IMR-90 (cell line): ENCODE data around the gene DISC1. TPM values are rescaled to one million over a fixed set of nuclear protein-coding genes. Genes with fewer than 3 reads are reported as not detected.
A peak's percentile ranks its signal among the peaks of the same experiment; 100 is the strongest.

Source experiments
- ATAC-seq: fragments of 200-7000 bp; cut with Tn5 transposase; 2 replicates; pipeline ENCODE4 v1.9.1; 2020; ENCODE audit warnings: low read depth, mild to moderate bottlenecking, moderate library complexity
- BruUV-seq: library from RNA; stranded (reverse); fragments of 400-500 nt; replicated peaks from 2 replicates; lab custom pipeline; 2021; lab: Mats Ljungman, UMichigan
- CTCF ChIA-PET: fragments of 300-600 bp; formaldehyde crosslinking; extraction: SDS; loops from one replicate; lab custom pipeline; 2021; ENCODE audit warnings: antibody characterized with exemption; lab: Yijun Ruan, JAX
- POLR2A ChIA-PET: fragments of 300-600 bp; sonication (Branson Sonifier 250); formaldehyde crosslinking; loops from one replicate; lab custom pipeline; 2022; ENCODE audit warnings: antibody characterized with exemption; ENCODE audit not compliant: unreplicated experiment; lab: Charles Lee
- DNase-seq: peaks from one replicate; pipeline ENCODE4 v3.0.0; 2013
- H2AFZ ChIP-seq: replicated peaks from 2 replicates; pipeline ENCODE3; 2013; ENCODE audit warnings: low read length, mild to moderate bottlenecking; ENCODE audit not compliant: poor library complexity
- H2AK5ac ChIP-seq: 2 replicates; pipeline ENCODE4 v1.6.1; 2013; ENCODE audit warnings: low read depth, low read length, inconsistent platforms
- H2AK9ac ChIP-seq: replicated peaks from 2 replicates; pipeline ENCODE3; 2013; ENCODE audit warnings: mild to moderate bottlenecking, low read depth, low read length, moderate library complexity; ENCODE audit not compliant: poor library complexity
- H2BK120ac ChIP-seq: 2 replicates; pipeline ENCODE4 v1.6.1; 2013; ENCODE audit warnings: low read depth, low read length, inconsistent platforms
- H2BK15ac ChIP-seq: 3 replicates; pipeline ENCODE4 v1.6.1; 2013; ENCODE audit warnings: low read depth, low read length, inconsistent platforms
- H2BK20ac ChIP-seq: 2 replicates; pipeline ENCODE4 v1.6.1; 2013; ENCODE audit warnings: low read depth, mild to moderate bottlenecking, inconsistent platforms, low read length, moderate library complexity
- H2BK5ac ChIP-seq: 2 replicates; pipeline ENCODE4 v1.6.1; 2013; ENCODE audit warnings: mild to moderate bottlenecking, low read depth, low read length, inconsistent platforms; ENCODE audit not compliant: poor library complexity, severe bottlenecking
- H3K14ac ChIP-seq: replicated peaks from 2 replicates; pipeline ENCODE4 v1.6.1; 2013; ENCODE audit warnings: low read depth, low read length, inconsistent platforms
- H3K18ac ChIP-seq: 2 replicates; pipeline ENCODE4 v1.6.1; 2013; ENCODE audit warnings: low read depth, low read length, control low read depth
- H3K23ac ChIP-seq: 2 replicates; pipeline ENCODE4 v1.6.1; 2013; ENCODE audit warnings: low read depth, low read length, inconsistent platforms
- H3K27ac ChIP-seq: 2 replicates; pipeline ENCODE4 v1.5.1; 2013; ENCODE audit warnings: mild to moderate bottlenecking, control low read depth, low read length; ENCODE audit not compliant: insufficient read depth
- H3K27me3 ChIP-seq: 2 replicates; pipeline ENCODE4 v1.6.1; 2013; ENCODE audit warnings: low read length; ENCODE audit not compliant: control insufficient read depth, insufficient read depth
- H3K36me3 ChIP-seq: 2 replicates; pipeline ENCODE4 v1.6.1; 2013; ENCODE audit warnings: low read length, mixed read lengths; ENCODE audit not compliant: control insufficient read depth, insufficient read depth
- H3K4ac ChIP-seq: 2 replicates; pipeline ENCODE4 v1.6.1; 2013; ENCODE audit warnings: low read depth, low read length, inconsistent platforms
- H3K4me1 ChIP-seq: 2 replicates; pipeline ENCODE4 v1.6.1; 2013; ENCODE audit warnings: low read length, mixed read lengths; ENCODE audit not compliant: control insufficient read depth, insufficient read depth
- H3K4me2 ChIP-seq: 2 replicates; pipeline ENCODE4 v1.6.1; 2013; ENCODE audit warnings: low read depth, mild to moderate bottlenecking, control low read depth, low read length, moderate library complexity
- H3K4me3 ChIP-seq: 2 replicates; pipeline ENCODE4 v1.5.1; 2013; ENCODE audit warnings: low read depth, mild to moderate bottlenecking, control low read depth, low read length, moderate library complexity; ENCODE audit not compliant: insufficient read depth
- H3K56ac ChIP-seq: 2 replicates; pipeline ENCODE4 v1.6.1; 2013; ENCODE audit warnings: low read length, inconsistent platforms; ENCODE audit not compliant: insufficient read depth; ENCODE audit errors: extremely low read depth
- H3K79me1 ChIP-seq, 2 experiments: 2 replicates each; pipeline ENCODE4 v1.6.1; 2013; ENCODE audit warnings: low read length in 2 of 2, inconsistent platforms in 1 of 2, low read depth in 1 of 2
- H3K9ac ChIP-seq: 2 replicates; pipeline ENCODE4 v1.6.1; 2013; ENCODE audit warnings: low read depth, low read length, control low read depth
- H3K9me1 ChIP-seq: 2 replicates; pipeline ENCODE4 v1.6.1; 2013; ENCODE audit warnings: low read length, inconsistent platforms; ENCODE audit not compliant: insufficient read depth
- H3K9me3 ChIP-seq: 2 replicates; pipeline ENCODE4 v1.6.1; 2013; ENCODE audit warnings: low read length; ENCODE audit not compliant: control insufficient read depth, insufficient read depth
- H4K20me1 ChIP-seq: 2 replicates; pipeline ENCODE4 v1.6.1; 2013; ENCODE audit warnings: low read length, inconsistent platforms; ENCODE audit not compliant: insufficient read depth
- H4K5ac ChIP-seq: 2 replicates; pipeline ENCODE4 v1.6.1; 2013; ENCODE audit warnings: mild to moderate bottlenecking, low read depth, low read length, control low read depth
- H4K8ac ChIP-seq, 2 experiments: 2 replicates each; pipeline ENCODE4 v1.6.1; 2013; ENCODE audit warnings: low read depth in 2 of 2, low read length in 2 of 2, control low read depth in 1 of 2, inconsistent platforms in 1 of 2
- H4K91ac ChIP-seq: 2 replicates; pipeline ENCODE4 v1.6.1; 2013; ENCODE audit warnings: low read depth, low read length, inconsistent platforms; ENCODE audit not compliant: insufficient read depth
- BHLHE40 ChIP-seq: fragments of 150-350 bp; IDR thresholded peaks from 2 replicates; pipeline ENCODE4 v1.6.1; 2016; ENCODE audit warnings: mild to moderate bottlenecking, low read depth, low read length
- CEBPB ChIP-seq: IDR thresholded peaks from 2 replicates; pipeline ENCODE4 v1.6.1; 2012; ENCODE audit warnings: low read depth, low read length, improper control_type of control experiment
- CHD1 ChIP-seq: IDR thresholded peaks from 2 replicates; pipeline ENCODE4 v1.6.1; 2012; ENCODE audit warnings: low read depth, low read length, improper control_type of control experiment
- CTCF ChIP-seq: conservative IDR thresholded peaks from 2 replicates; pipeline ENCODE4 v1.5.1; 2012; ENCODE audit warnings: mild to moderate bottlenecking, low read depth, low read length, improper control_type of control experiment
- ELK1 ChIP-seq: fragments of 150-350 bp; IDR thresholded peaks from 2 replicates; pipeline ENCODE4 v1.6.1; 2016; ENCODE audit warnings: low read depth, mild to moderate bottlenecking, low read length, moderate library complexity, borderline replicate concordance
- MAZ ChIP-seq: IDR thresholded peaks from 2 replicates; pipeline ENCODE4 v1.6.1; 2012; ENCODE audit warnings: low read depth, mild to moderate bottlenecking, low read length, improper control_type of control experiment, moderate library complexity, borderline replicate concordance
- MXI1 ChIP-seq: IDR thresholded peaks from 2 replicates; pipeline ENCODE4 v1.6.1; 2012; ENCODE audit warnings: low read depth, mild to moderate bottlenecking, low read length, moderate library complexity, borderline replicate concordance
- POLR2A ChIP-seq: IDR thresholded peaks from 2 replicates; pipeline ENCODE4 v1.6.1; 2012; ENCODE audit warnings: mild to moderate bottlenecking, low read depth, low read length
- RCOR1 ChIP-seq: IDR thresholded peaks from 2 replicates; pipeline ENCODE4 v1.6.1; 2012; ENCODE audit warnings: mild to moderate bottlenecking, low read length, improper control_type of control experiment; ENCODE audit not compliant: insufficient replicate concordance
- SMC3 ChIP-seq: fragments of 150-350 bp; IDR thresholded peaks from 2 replicates; pipeline ENCODE4 v1.6.1; 2016; ENCODE audit warnings: low read depth, mild to moderate bottlenecking, antibody characterized with exemption, low read length, moderate library complexity
- USF2 ChIP-seq: fragments of 150-350 bp; IDR thresholded peaks from 2 replicates; pipeline ENCODE4 v1.6.1; 2017; ENCODE audit warnings: mild to moderate bottlenecking, antibody characterized with exemption, low read length, low read depth
- WGBS, 2 experiments: methylation state at CpG; one replicate each; pipeline versions ENCODE4 v1.1.5 to v1.1.7; 2013; ENCODE audit warnings: missing lambda C conversion rate in 2 of 2; ENCODE audit not compliant: insufficient read length in 1 of 2; ENCODE audit errors: extremely low coverage in 2 of 2; 5-methylcytosine and 5-hydroxymethylcytosine counted together
- dilution Hi-C: fragments of 300-500 bp; cut with HindIII; formaldehyde crosslinking; loops from one replicate; pipeline ENCODE4 v1.14.3; 2018; ENCODE audit warnings: low sequenced_read_pairs; ENCODE audit not compliant: unreplicated experiment
- in situ Hi-C: fragments of 300-500 bp; cut with MboI; formaldehyde crosslinking; loops from 3 replicates; pipeline ENCODE4 v1.14.3; 2019; ENCODE audit warnings: low sequenced_read_pairs, inconsistent platforms, mixed read lengths
- intact Hi-C: fragments of 100-400 bp; cut with micrococcal nuclease; formaldehyde crosslinking; loops from 2 replicates; pipeline ENCODE4 v1.10.0; 2022
- polyA plus RNA-seq, 3 experiments: library from polyadenylated mRNA; depleted of rRNA; stranded (reverse); fragments of >200 nt; gene quantifications; 2 replicates each; pipeline ENCODE4 v1.2.3, GENCODE V29; 2012; ENCODE audit warnings: low replicate concordance in 1 of 3
- total RNA-seq: library from RNA; depleted of rRNA; stranded (reverse); fragments of >200 nt; gene quantifications from 2 replicates; pipeline ENCODE4 v1.2.3, GENCODE V29; 2012

Gene DISC1
- total and polyA plus RNA-seq, 2 of the 4 experiments (the other 2 are of a cell fraction) = 2.2 to 7.0 TPM

GRCh38 chr1:231841616-231842344, 215.2 kb downstream of the DISC1 start:
- Histone ChIP-seq H4K20me1 (no peaks in the 10 kb centered on the region), H3K27me3 (no peaks in the 10 kb centered on the region), H3K36me3 (no peaks in the 10 kb centered on the region), H2BK20ac (no peak overlapping the region), H3K27ac (no peak overlapping the region), H3K9me1 (peaks cover 19% of the 10 kb centered on the region), H3K4me2 (no peak overlapping the region), H3K14ac (no peak overlapping the region), H3K9me3 (no peaks in the 10 kb centered on the region), H2AK9ac (no peak overlapping the region), H4K91ac (no peak overlapping the region), H4K5ac (no peak overlapping the region), H3K23ac (no peak overlapping the region), H2BK120ac (peak overlapping the region; percentile 51; the same call in 1 of the 2 replicates), H3K9ac (no peak overlapping the region), H2BK15ac (no peak overlapping the region; the same call in 2 of the 3 replicates), H2BK5ac (no peak overlapping the region), H2AFZ (no peak overlapping the region), H3K79me1 (peaks cover 0 to 6% of the 10 kb centered on the region in 2 experiments; a peak in 1 of 4 replicates), H3K4me1 (peaks cover 9% of the 10 kb centered on the region), H3K56ac (no peak overlapping the region), H4K8ac (no peak overlapping the region), H3K4me3 (no peak overlapping the region), H2AK5ac (no peak overlapping the region), H3K18ac (no peak overlapping the region), H3K4ac (no peak overlapping the region)
- BruUV-seq = no TSS peak
- ChIA-PET POLR2A (no interaction called here), CTCF (interaction anchor here (0.7 kb wide), 1 partner anchor 844 kb away, joined by 3 read pairs; no protein-coding TSS in a partner anchor)
- TF ChIP-seq POLR2A = no peak
- no peak for TF ChIP-seq BHLHE40
- no peak for TF ChIP-seq RCOR1
- TF ChIP-seq CEBPB = no peak
- TF ChIP-seq USF2 = no peak
- no peak for TF ChIP-seq CTCF
- no peak for TF ChIP-seq MXI1
- TF ChIP-seq CHD1 = no peak
- no peak for TF ChIP-seq MAZ
- TF ChIP-seq ELK1 = no peak
- TF ChIP-seq SMC3 = no peak
- in situ Hi-C loops = no loop called here
- dilution Hi-C loops = no loop called here
- WGBS, 2 experiments = no CpG with 5 or more reads among the region's 5 CpGs
- ATAC-seq (no peak), DNase-seq (peak; percentile 41)
- intact Hi-C loops = no loop called here
